HEK293 (cell line): Measurements from ENCODE around the gene VEPH1.

Experiments
- ZNF155 ChIP-seq: fragments of 450-650 bp; formaldehyde crosslinking; IDR thresholded peaks from 2 replicates; pipeline ENCODE4 v1.5.1; 2016; ENCODE audit warnings: missing biosample characterization, missing genetic modification characterization
- ZNF530 ChIP-seq: fragments of 450-650 bp; formaldehyde crosslinking; IDR thresholded peaks from 2 replicates; pipeline ENCODE4 v1.5.1; 2016; ENCODE audit warnings: low read depth, missing biosample characterization, missing genetic modification characterization
- ZNF558 ChIP-seq: fragments of 450-650 bp; formaldehyde crosslinking; IDR thresholded peaks from 2 replicates; pipeline ENCODE4 v1.5.1; 2016; ENCODE audit warnings: missing biosample characterization, missing genetic modification characterization
- TF ChIP-seq, protein P1 (sequence below): fragments of 450-650 bp; formaldehyde crosslinking; IDR thresholded peaks from 2 replicates; pipeline ENCODE4 v1.5.1; 2016; ENCODE audit warnings: missing biosample characterization, missing genetic modification characterization
- TF ChIP-seq, protein P2 (sequence below): sonication (generic); formaldehyde crosslinking; IDR thresholded peaks from 2 replicates; pipeline ENCODE4 v1.8.1; 2022; ENCODE audit warnings: mild to moderate bottlenecking, moderate library complexity, missing genetic modification reagents

DNA sequence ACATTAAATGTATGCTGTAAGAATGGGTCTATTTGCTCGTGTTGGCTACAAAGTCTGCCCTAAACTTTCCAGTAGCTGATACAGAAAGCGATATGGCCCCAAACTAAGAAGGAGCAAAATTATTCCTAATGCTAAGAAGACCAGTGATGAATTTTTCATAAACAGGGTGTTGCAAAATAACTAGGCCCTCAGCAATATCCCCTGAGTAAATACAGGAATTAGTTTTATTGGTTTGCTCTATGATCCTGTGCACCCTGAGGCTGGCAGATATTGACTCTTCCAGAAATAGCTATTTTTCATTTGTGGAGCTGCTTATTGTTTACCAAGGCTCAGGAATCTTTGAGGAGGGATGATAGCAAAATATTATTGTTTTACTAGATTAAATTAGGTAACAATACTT, 282.3 kb downstream of the VEPH1 start:
- TF ChIP-seq ZNF558 (tag by site-specific recombination) = no peak
- TF ChIP-seq, protein P1, sequence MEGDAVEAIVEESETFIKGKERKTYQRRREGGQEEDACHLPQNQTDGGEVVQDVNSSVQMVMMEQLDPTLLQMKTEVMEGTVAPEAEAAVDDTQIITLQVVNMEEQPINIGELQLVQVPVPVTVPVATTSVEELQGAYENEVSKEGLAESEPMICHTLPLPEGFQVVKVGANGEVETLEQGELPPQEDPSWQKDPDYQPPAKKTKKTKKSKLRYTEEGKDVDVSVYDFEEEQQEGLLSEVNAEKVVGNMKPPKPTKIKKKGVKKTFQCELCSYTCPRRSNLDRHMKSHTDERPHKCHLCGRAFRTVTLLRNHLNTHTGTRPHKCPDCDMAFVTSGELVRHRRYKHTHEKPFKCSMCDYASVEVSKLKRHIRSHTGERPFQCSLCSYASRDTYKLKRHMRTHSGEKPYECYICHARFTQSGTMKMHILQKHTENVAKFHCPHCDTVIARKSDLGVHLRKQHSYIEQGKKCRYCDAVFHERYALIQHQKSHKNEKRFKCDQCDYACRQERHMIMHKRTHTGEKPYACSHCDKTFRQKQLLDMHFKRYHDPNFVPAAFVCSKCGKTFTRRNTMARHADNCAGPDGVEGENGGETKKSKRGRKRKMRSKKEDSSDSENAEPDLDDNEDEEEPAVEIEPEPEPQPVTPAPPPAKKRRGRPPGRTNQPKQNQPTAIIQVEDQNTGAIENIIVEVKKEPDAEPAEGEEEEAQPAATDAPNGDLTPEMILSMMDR (tag by site-specific recombination) = no peak
- TF ChIP-seq, protein P2, sequence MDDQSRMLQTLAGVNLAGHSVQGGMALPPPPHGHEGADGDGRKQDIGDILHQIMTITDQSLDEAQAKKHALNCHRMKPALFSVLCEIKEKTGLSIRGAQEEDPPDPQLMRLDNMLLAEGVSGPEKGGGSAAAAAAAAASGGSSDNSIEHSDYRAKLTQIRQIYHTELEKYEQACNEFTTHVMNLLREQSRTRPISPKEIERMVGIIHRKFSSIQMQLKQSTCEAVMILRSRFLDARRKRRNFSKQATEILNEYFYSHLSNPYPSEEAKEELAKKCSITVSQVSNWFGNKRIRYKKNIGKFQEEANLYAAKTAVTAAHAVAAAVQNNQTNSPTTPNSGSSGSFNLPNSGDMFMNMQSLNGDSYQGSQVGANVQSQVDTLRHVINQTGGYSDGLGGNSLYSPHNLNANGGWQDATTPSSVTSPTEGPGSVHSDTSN = no peak
- TF ChIP-seq ZNF155 (tag by site-specific recombination) = no peak
- TF ChIP-seq ZNF530 (tag by site-specific recombination) = no peak
